HepG2 (cell line): ENCODE measurements around the gene SMARCA4. TPM values are rescaled to one million over a fixed set of nuclear protein-coding genes. Genes with fewer than 3 reads are reported as not detected.

Experiments used
- ATAC-seq: fragments of 200-7000 bp; cut with Tn5 transposase; 3 replicates; pipeline ENCODE4 v1.9.1; 2020; ENCODE audit warnings: mild to moderate bottlenecking, moderate library complexity
- BruUV-seq: library from RNA; stranded (reverse); fragments of 400-500 nt; replicated peaks from 2 replicates; lab custom pipeline; 2021; lab: Mats Ljungman, UMichigan
- CTCF ChIA-PET: fragments of 300-600 bp; formaldehyde crosslinking; extraction: SDS; loops from one replicate; lab custom pipeline; 2021; ENCODE audit warnings: low total read pairs, inconsistent platforms, low intra/inter-chr PET ratio; lab: Yijun Ruan, JAX
- POLR2A ChIA-PET: fragments of 350-600 bp; sonication (Branson Sonifier 250); formaldehyde crosslinking; loops from one replicate; lab custom pipeline; 2020; ENCODE audit warnings: antibody characterized with exemption, inconsistent platforms; lab: Yijun Ruan, JAX
- DNase-seq: peaks from one replicate; pipeline ENCODE4 v3.0.0-alpha.2; 2015; ENCODE audit warnings: low spot score
- FAIRE-seq: peaks from 3 replicates; lab custom pipeline; 2011; peaks lifted over from hg19 to GRCh38; lab: Jason Lieb, UNC
- H2AFZ ChIP-seq: one replicate; pipeline ENCODE4 v1.6.1; 2011; ENCODE audit warnings: low read length, inconsistent platforms
- H3K27ac ChIP-seq: fragments of 300-600 bp; 3 replicates; pipeline ENCODE4 v1.8.0; 2011; ENCODE audit warnings: mixed run types, mild to moderate bottlenecking, mixed read lengths, low read length, inconsistent platforms; ENCODE audit not compliant: insufficient read depth; ENCODE audit errors: extremely low read length
- H3K27me3 ChIP-seq, 2 experiments: fragments of 200-600 bp in 1 of 2; 2 replicates in 1 of 2; 3 replicates in 1 of 2; pipeline versions ENCODE4 v1.6.0 to v1.8.0; 2011; ENCODE audit warnings: low read length in 2 of 2, mild to moderate bottlenecking in 2 of 2, moderate library complexity in 2 of 2, inconsistent platforms in 1 of 2; ENCODE audit not compliant: insufficient read depth in 2 of 2, control insufficient read depth in 1 of 2
- H3K36me3 ChIP-seq, 2 experiments: fragments of 200-600 bp in 1 of 2; replicated peaks in 1 of 2; 2 replicates in 1 of 2; 3 replicates in 1 of 2; pipeline versions ENCODE4 v1.5.1 to v1.8.0; 2011; ENCODE audit warnings: low read length in 2 of 2, inconsistent platforms in 1 of 2; ENCODE audit not compliant: insufficient read depth in 2 of 2, control insufficient read depth in 1 of 2
- H3K4me1 ChIP-seq: 2 replicates; pipeline ENCODE4 v1.5.1; 2012; ENCODE audit warnings: low read length, inconsistent platforms; ENCODE audit not compliant: insufficient read depth
- H3K4me2 ChIP-seq: 2 replicates; pipeline ENCODE4 v1.6.0; 2011; ENCODE audit warnings: low read depth, low read length, inconsistent platforms
- H3K4me3 ChIP-seq, 3 experiments: fragments of 200-600 bp in 1 of 3; sonication (generic), shearing (Covaris generic) in 1 of 3; replicated peaks in 1 of 3; 2 replicates each; pipeline ENCODE4 v1.5.1; 2011 to 2016; ENCODE audit warnings: low read length in 3 of 3, inconsistent platforms in 2 of 3, low read depth in 2 of 3, mild to moderate bottlenecking in 2 of 3, control low read depth in 1 of 3, mixed read lengths in 1 of 3; ENCODE audit not compliant: insufficient read depth in 1 of 3
- H3K79me2 ChIP-seq: one replicate; pipeline ENCODE4 v1.6.1; 2011; ENCODE audit warnings: low read length, inconsistent platforms; ENCODE audit not compliant: insufficient read depth
- H3K9ac ChIP-seq: 2 replicates; pipeline ENCODE4 v1.6.0; 2011; ENCODE audit warnings: mild to moderate bottlenecking, low read depth, low read length, inconsistent platforms; ENCODE audit not compliant: insufficient read depth
- H3K9me3 ChIP-seq: 2 replicates; pipeline ENCODE4 v1.5.1; 2012; ENCODE audit warnings: mild to moderate bottlenecking, low read length
- H4K20me1 ChIP-seq: 2 replicates; pipeline ENCODE4 v1.6.0; 2011; ENCODE audit warnings: inconsistent platforms, mild to moderate bottlenecking, low read length, moderate library complexity; ENCODE audit not compliant: insufficient read depth
- AGO2 ChIP-seq: fragments of 200-400 bp; formaldehyde crosslinking; optimal IDR thresholded peaks from 2 replicates; pipeline ENCODE3; 2017; ENCODE audit warnings: mild to moderate bottlenecking, low read depth, low read length, moderate library complexity
- HOXA5 ChIP-seq: sonication (generic); formaldehyde crosslinking; IDR thresholded peaks from 2 replicates; pipeline ENCODE4 v1.4.0; 2020; ENCODE audit warnings: missing genetic modification reagents
- MTF1 ChIP-seq: sonication (generic); formaldehyde crosslinking; IDR thresholded peaks from 2 replicates; pipeline ENCODE4 v1.5.0; 2020; ENCODE audit warnings: missing genetic modification reagents
- ZFP36L2 ChIP-seq: sonication (generic); formaldehyde crosslinking; IDR thresholded peaks from 2 replicates; pipeline ENCODE4 v1.4.0; 2020; ENCODE audit warnings: missing genetic modification reagents
- ZNF136 ChIP-seq: sonication (generic); formaldehyde crosslinking; IDR thresholded peaks from 2 replicates; pipeline ENCODE4 v1.8.1; 2022; ENCODE audit warnings: low read depth, mild to moderate bottlenecking, moderate library complexity, missing genetic modification reagents
- ZNF317 ChIP-seq: sonication (generic); formaldehyde crosslinking; IDR thresholded peaks from 2 replicates; pipeline ENCODE4 v1.5.0; 2020; ENCODE audit warnings: mild to moderate bottlenecking, missing genetic modification reagents
- ZNF512B ChIP-seq: sonication (generic); formaldehyde crosslinking; IDR thresholded peaks from 2 replicates; pipeline ENCODE4 v1.5.1; 2020; ENCODE audit warnings: missing genetic modification reagents, mild to moderate bottlenecking, borderline replicate concordance
- WGBS: methylation state at CpG from one replicate; pipeline ENCODE4 v1.1.6; 2017; ENCODE audit warnings: low lambda C conversion rate; 5-methylcytosine and 5-hydroxymethylcytosine counted together
- in situ Hi-C: cut with HindIII; loops from 2 replicates; pipeline ENCODE4 v1.10.0; 2017; ENCODE audit warnings: low pct_unique_long_range_greater_than_20kb; ENCODE audit not compliant: extremely low pct_ligation_motif_present
- intact Hi-C: fragments of 100-400 bp; cut with micrococcal nuclease; formaldehyde crosslinking; loops from one replicate; pipeline ENCODE4 v1.10.0; 2022; ENCODE audit not compliant: unreplicated experiment
- polyA plus RNA-seq, 8 experiments: library from polyadenylated mRNA; depleted of rRNA in 3 of 8; stranded (reverse) in 7 of 8; unstranded in 1 of 8; fragments of >200 nt; fragmentation: Illumina TruSeq in 4 of 8; extraction: Trizol in 4 of 8; gene quantifications; 2 replicates each; pipeline versions ENCODE4 v1.2.1 to v1.2.3, GENCODE V29; 2011 to 2016; ENCODE audit warnings: low read depth in 4 of 8, missing spikeins in 1 of 8, mixed read lengths in 1 of 8; ENCODE audit not compliant: insufficient read depth in 1 of 8
- total RNA-seq, 5 experiments: library from RNA; depleted of rRNA; stranded (reverse); fragments of >200 nt; fragmentation: Illumina TruSeq; extraction: Trizol; gene quantifications; 2 replicates each; pipeline ENCODE4 v1.2.3, GENCODE V29; 2016; ENCODE audit warnings: low read depth in 1 of 5
- TF ChIP-seq, protein P1 (sequence below): sonication (generic); formaldehyde crosslinking; IDR thresholded peaks from 2 replicates; pipeline ENCODE4 v1.4.0; 2020; ENCODE audit warnings: missing genetic modification reagents
- TF ChIP-seq, protein P2 (sequence below): sonication (generic); formaldehyde crosslinking; IDR thresholded peaks from 2 replicates; pipeline ENCODE4; 2020; ENCODE audit warnings: missing genetic modification reagents, mild to moderate bottlenecking, borderline replicate concordance
- TF ChIP-seq, protein P3 (sequence below): sonication (generic); formaldehyde crosslinking; IDR thresholded peaks from 2 replicates; pipeline ENCODE4 v1.8.0; 2022; ENCODE audit warnings: missing genetic modification reagents, mild to moderate bottlenecking, moderate library complexity, borderline replicate concordance

SMARCA4 gene
- total and polyA plus RNA-seq, 2 of the 13 experiments (the other 11 are each of a cell fraction or from before 2014, with no cell fraction given): 25.4 to 45.9 TPM

GRCh38 chr19:10919352-10920287, 41.2 kb upstream of the SMARCA4 start (continued):
- TF ChIP-seq ZNF512B (CRISPR knock-in tag): no peak
- no peak for TF ChIP-seq ZFP36L2
- TF ChIP-seq AGO2: peak; percentile 82
- no peak for TF ChIP-seq ZNF136 (CRISPR knock-in tag)
- TF ChIP-seq MTF1: no peak
- TF ChIP-seq, all 625 proteins: peak for 1

DNA sequence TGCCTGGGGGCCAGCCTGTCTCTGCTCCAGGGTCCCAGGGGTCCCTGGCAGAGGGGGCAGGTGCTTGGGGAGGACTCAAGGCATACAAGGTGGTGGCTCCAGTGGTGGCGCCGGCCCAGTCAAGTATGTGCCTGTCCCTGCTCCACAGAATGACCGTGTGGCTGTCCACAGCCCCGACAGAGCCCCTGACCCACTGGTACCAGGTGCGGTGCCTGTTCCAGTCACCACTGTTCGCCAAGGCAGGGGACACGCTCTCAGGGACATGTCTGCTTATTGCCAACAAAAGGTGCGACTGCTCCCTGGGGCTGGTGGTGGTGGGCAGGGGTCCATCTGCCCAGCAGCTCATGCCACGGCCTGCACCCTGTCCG, 40.6 kb upstream of the SMARCA4 start:
- Histone ChIP-seq H3K9me3 (no peaks in the 10 kb centered on the region), H2AFZ (no peak overlapping the region), H4K20me1 (no peaks in the 10 kb centered on the region), H3K36me3 (peaks cover 35 to 55% of the 10 kb centered on the region in 2 experiments; a peak in 4 of 5 replicates), H3K79me2 (no peaks in the 10 kb centered on the region), H3K4me2 (no peak overlapping the region), H3K4me3 (no peak overlapping the region), H3K27ac (no peak overlapping the region), H3K27me3 (no peaks in the 10 kb centered on the region), H3K4me1 (no peaks in the 10 kb centered on the region), H3K9ac (no peak overlapping the region)
- no peak for FAIRE-seq
- POLR2A ChIA-PET: no interaction called here
- no peak for ATAC-seq
- CTCF ChIA-PET: no interaction called here
- no CpG with 5 or more reads among the region's 10 CpGs for WGBS
- DNase-seq: no peak
- in situ Hi-C loops: no loop called here
- no TSS peak for BruUV-seq
- intact Hi-C loops: loop anchor here (10.0 kb wide), 1 partner anchor 45 kb away; the partner anchor contains the start of gene CARM1
- no peak for TF ChIP-seq ZNF317 (CRISPR knock-in tag)
- TF ChIP-seq, protein P1, sequence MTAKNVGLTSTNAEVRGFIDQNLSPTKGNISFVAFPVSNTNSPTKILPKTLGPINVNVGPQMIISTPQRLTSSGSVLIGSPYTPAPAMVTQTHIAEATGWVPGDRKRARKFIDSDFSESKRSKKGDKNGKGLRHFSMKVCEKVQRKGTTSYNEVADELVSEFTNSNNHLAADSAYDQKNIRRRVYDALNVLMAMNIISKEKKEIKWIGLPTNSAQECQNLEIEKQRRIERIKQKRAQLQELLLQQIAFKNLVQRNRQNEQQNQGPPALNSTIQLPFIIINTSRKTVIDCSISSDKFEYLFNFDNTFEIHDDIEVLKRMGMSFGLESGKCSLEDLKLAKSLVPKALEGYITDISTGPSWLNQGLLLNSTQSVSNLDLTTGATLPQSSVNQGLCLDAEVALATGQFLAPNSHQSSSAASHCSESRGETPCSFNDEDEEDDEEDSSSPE (CRISPR knock-in tag): no peak
- TF ChIP-seq, protein P2, sequence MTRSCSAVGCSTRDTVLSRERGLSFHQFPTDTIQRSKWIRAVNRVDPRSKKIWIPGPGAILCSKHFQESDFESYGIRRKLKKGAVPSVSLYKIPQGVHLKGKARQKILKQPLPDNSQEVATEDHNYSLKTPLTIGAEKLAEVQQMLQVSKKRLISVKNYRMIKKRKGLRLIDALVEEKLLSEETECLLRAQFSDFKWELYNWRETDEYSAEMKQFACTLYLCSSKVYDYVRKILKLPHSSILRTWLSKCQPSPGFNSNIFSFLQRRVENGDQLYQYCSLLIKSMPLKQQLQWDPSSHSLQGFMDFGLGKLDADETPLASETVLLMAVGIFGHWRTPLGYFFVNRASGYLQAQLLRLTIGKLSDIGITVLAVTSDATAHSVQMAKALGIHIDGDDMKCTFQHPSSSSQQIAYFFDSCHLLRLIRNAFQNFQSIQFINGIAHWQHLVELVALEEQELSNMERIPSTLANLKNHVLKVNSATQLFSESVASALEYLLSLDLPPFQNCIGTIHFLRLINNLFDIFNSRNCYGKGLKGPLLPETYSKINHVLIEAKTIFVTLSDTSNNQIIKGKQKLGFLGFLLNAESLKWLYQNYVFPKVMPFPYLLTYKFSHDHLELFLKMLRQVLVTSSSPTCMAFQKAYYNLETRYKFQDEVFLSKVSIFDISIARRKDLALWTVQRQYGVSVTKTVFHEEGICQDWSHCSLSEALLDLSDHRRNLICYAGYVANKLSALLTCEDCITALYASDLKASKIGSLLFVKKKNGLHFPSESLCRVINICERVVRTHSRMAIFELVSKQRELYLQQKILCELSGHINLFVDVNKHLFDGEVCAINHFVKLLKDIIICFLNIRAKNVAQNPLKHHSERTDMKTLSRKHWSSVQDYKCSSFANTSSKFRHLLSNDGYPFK (CRISPR knock-in tag): no peak
- TF ChIP-seq, protein P3, sequence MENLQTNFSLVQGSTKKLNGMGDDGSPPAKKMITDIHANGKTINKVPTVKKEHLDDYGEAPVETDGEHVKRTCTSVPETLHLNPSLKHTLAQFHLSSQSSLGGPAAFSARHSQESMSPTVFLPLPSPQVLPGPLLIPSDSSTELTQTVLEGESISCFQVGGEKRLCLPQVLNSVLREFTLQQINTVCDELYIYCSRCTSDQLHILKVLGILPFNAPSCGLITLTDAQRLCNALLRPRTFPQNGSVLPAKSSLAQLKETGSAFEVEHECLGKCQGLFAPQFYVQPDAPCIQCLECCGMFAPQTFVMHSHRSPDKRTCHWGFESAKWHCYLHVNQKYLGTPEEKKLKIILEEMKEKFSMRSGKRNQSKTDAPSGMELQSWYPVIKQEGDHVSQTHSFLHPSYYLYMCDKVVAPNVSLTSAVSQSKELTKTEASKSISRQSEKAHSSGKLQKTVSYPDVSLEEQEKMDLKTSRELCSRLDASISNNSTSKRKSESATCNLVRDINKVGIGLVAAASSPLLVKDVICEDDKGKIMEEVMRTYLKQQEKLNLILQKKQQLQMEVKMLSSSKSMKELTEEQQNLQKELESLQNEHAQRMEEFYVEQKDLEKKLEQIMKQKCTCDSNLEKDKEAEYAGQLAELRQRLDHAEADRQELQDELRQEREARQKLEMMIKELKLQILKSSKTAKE (CRISPR knock-in tag): no peak
- TF ChIP-seq HOXA5: no peak
